HEK293T (cell line): ENCODE measurements around the gene CCNDBP1.
"Not testable (repeated sequence)": the region's sequence is repeated elsewhere in the genome, so short reads cannot be mapped to it uniquely, and the experiment has no call there.

Source experiments
- ELF4 ChIP-seq: fragments of 450-650 bp; IDR thresholded peaks from 2 replicates; pipeline ENCODE4 v1.6.1; 2017; ENCODE audit warnings: antibody characterized with exemption
- HDGF ChIP-seq: fragments of 450-650 bp; IDR thresholded peaks from 2 replicates; pipeline ENCODE4 v1.6.1; 2017; ENCODE audit warnings: antibody characterized with exemption, borderline replicate concordance
- LEF1 ChIP-seq: fragments of 450-650 bp; IDR thresholded peaks from 2 replicates; pipeline ENCODE4 v1.6.1; 2017; ENCODE audit warnings: mild to moderate bottlenecking, borderline replicate concordance
- SUZ12 ChIP-seq: fragments of 450-650 bp; IDR thresholded peaks from 2 replicates; pipeline ENCODE4 v1.6.1; 2016; ENCODE audit warnings: mild to moderate bottlenecking
- ZNF384 ChIP-seq: fragments of 450-650 bp; IDR thresholded peaks from 2 replicates; pipeline ENCODE4 v1.6.1; 2016

- TF ChIP-seq ELF4, LEF1, HDGF, ZNF384, SUZ12: not testable (repeated sequence)
Measured at GRCh38 chr15:43175656-43176309, 9.4 kb upstream of the CCNDBP1 start.
